ENCODE measurements around the gene BID. TPM values are rescaled to one million over a fixed set of nuclear protein-coding genes. Genes with fewer than 3 reads are reported as not detected.

BID gene
- total RNA-seq, 1 donor from 2014 or later, result 17.9 TPM

GRCh38 chr22:17795661-17796548, 21.6 kb upstream of the BID start:
- Mint-ChIP-seq H3K27ac (no peak overlapping the region), H3K9me3 (no peaks in the 10 kb centered on the region), H3K4me1 (ENCODE audit: low read depth) (peaks cover 5% of the 10 kb centered on the region), H3K27me3 (ENCODE audit: insufficient read depth) (peaks cover 2% of the 10 kb centered on the region), H3K36me3 (ENCODE audit: low read depth) (no peaks in the 10 kb centered on the region), H3K4me3 (no peak overlapping the region)
- intact Hi-C loops (cut with micrococcal nuclease), result no loop called here
- no peak for DNase-seq (ENCODE audit: low spot score)

DNA sequence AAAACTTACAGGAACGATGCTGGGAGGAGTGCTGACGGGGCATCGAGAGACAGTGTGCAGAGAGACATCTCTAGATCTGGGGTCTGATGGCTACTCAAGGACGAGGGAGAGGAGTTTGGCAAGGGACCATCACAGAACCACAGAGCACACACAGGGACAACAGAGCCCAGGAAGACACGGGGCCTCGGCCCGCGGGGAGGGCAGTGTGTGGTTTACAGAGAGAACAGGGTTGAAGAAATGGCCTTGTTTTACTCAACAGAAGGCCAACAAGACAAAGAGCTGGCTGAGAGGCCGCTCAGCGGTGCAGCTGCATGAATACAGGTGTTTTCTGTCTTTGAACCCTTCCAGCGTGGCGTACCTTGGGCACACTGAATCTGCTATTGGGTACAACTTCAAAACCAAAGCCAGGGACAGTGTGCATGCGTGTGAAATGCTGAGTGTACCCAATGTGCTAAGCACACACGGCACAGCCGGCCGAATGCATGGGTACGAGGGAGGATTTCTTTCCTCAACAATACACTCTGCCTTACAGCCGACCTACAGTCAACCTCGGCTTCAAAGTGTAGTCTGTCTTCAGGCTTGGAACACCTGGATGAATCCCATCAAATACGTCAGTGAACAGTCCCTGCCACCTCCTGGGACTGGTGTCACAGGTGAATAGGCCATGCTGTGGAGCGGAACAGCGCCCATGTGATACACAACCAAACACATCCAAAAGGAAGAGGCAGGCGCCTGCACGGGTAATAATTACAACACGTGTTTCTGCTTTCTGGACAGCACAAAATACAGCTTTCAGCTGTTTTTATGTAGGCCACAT, 20.7 kb upstream of the BID start:
- Mint-ChIP-seq H3K27me3 (ENCODE audit: insufficient read depth) (peaks cover 2% of the 10 kb centered on the region), H3K4me3 (no peak overlapping the region), H3K36me3 (ENCODE audit: low read depth) (no peaks in the 10 kb centered on the region), H3K27ac (no peak overlapping the region), H3K9me3 (no peaks in the 10 kb centered on the region), H3K4me1 (ENCODE audit: low read depth) (peaks cover 5% of the 10 kb centered on the region)
- intact Hi-C loops (cut with micrococcal nuclease), result no loop called here
- no peak for DNase-seq (ENCODE audit: low spot score)

DNA sequence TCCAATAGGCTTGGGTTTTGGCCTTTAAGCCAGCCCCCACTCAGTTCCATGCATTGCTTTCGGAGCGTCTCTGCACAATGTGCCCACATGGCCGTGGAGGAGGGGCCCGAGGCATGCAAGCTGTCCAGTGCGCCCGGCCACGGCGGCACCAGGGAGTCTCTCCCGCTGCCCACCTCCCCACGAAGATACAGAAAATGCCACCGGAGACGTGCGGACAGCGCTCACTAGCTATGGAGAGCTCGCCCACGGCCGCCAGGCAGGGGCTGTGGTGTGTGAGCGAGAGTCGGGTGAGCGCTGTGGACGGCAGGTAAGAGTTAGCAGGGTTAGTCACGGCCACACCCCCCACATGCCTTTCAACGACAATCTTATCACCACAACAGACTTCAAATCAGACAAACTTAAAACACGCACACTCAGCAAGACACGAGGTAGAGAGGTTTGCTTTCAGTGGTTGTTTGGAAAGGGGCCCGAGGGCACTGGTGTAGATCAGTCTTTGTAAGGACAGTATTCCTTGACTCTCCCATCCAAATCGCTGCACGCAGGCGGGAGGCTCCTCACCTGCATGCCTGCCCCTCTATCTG, 18.7 kb upstream of the BID start:
- intact Hi-C loops (cut with micrococcal nuclease), result no loop called here
- H3K27me3 Mint-ChIP-seq (ENCODE audit: insufficient read depth), result peaks cover 2% of the 10 kb centered on the region

DNA sequence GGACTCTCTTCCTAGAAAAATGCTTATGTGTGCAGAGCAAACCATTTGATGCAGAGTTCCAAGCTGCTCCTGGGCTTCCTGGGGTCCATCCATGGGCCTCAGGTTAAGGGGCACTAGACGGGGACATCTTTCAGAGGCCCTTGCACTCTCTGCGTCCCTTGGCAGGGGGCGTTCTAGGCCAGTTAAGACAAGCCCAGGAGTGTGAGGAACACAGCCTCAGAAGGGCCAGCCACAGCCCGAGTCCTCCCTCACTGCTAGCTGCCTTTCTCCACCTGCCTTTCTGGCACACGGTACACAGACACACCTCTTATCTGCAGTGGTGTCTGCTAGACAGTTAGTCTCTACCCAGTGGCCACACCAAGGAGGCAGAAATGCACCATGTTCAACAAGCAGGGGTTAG, 18.0 kb upstream of the BID start:
- no peaks in the 10 kb centered on the region for H3K36me3 Mint-ChIP-seq (ENCODE audit: low read depth)
- intact Hi-C loops (cut with micrococcal nuclease), result no loop called here
- no peaks in the 10 kb centered on the region for H3K4me1 Mint-ChIP-seq (ENCODE audit: low read depth)
- H3K27me3 Mint-ChIP-seq (ENCODE audit: insufficient read depth), result peaks cover 2% of the 10 kb centered on the region
- H3K9me3 Mint-ChIP-seq, result no peaks in the 10 kb centered on the region
- no peak overlapping the region for H3K27ac Mint-ChIP-seq
- H3K4me3 Mint-ChIP-seq, result no peak overlapping the region
- no peak for DNase-seq (ENCODE audit: low spot score)

More for the DNA sequence above, 18.7 kb upstream of the BID start:
- peaks cover 1% of the 10 kb centered on the region for H3K4me1 Mint-ChIP-seq (ENCODE audit: low read depth)
- H3K36me3 Mint-ChIP-seq (ENCODE audit: low read depth), result no peaks in the 10 kb centered on the region
- H3K4me3 Mint-ChIP-seq, result no peak overlapping the region
- no peaks in the 10 kb centered on the region for H3K9me3 Mint-ChIP-seq
- DNase-seq (ENCODE audit: low spot score), result no peak
- H3K27ac Mint-ChIP-seq, result no peak overlapping the region

DNA sequence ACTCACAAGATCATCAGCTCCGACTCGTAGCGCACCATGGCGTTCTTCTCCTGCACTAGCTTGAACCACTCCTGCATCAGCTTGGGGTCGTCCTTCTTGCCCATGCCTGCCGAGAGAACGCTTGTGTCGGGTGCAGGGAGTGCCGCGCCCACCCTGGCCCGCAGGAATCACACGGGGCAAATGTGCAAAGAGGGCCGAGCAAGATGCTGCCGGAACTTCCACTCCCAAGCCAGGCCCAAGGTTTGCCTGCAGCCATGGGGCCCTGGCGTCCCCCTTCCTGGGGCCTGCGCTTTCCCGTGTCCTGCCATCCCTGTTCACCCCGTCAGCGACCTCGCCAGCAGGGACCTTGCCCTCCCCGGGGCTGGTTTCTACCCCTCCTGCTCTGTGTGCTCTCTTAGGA, 16.9 kb upstream of the BID start:
- Mint-ChIP-seq H3K36me3 (ENCODE audit: low read depth) (no peaks in the 10 kb centered on the region), H3K4me1 (ENCODE audit: low read depth) (no peaks in the 10 kb centered on the region), H3K9me3 (no peaks in the 10 kb centered on the region), H3K27ac (no peak overlapping the region), H3K4me3 (no peak overlapping the region), H3K27me3 (ENCODE audit: insufficient read depth) (peaks cover 2% of the 10 kb centered on the region)
- no peak for DNase-seq (ENCODE audit: low spot score)
- intact Hi-C loops (cut with micrococcal nuclease), result no loop called here

- intact Hi-C loops (cut with micrococcal nuclease), result no loop called here
- Mint-ChIP-seq H3K9me3 (no peaks in the 10 kb centered on the region), H3K27me3 (ENCODE audit: insufficient read depth) (peaks cover 2% of the 10 kb centered on the region), H3K4me3 (no peak overlapping the region), H3K27ac (no peak overlapping the region), H3K4me1 (ENCODE audit: low read depth) (no peaks in the 10 kb centered on the region), H3K36me3 (ENCODE audit: low read depth) (no peaks in the 10 kb centered on the region)
- no peak for DNase-seq (ENCODE audit: low spot score)
These were observed 15.3 kb upstream of the BID start for GRCh38 chr22:17789379-17790200.

DNA sequence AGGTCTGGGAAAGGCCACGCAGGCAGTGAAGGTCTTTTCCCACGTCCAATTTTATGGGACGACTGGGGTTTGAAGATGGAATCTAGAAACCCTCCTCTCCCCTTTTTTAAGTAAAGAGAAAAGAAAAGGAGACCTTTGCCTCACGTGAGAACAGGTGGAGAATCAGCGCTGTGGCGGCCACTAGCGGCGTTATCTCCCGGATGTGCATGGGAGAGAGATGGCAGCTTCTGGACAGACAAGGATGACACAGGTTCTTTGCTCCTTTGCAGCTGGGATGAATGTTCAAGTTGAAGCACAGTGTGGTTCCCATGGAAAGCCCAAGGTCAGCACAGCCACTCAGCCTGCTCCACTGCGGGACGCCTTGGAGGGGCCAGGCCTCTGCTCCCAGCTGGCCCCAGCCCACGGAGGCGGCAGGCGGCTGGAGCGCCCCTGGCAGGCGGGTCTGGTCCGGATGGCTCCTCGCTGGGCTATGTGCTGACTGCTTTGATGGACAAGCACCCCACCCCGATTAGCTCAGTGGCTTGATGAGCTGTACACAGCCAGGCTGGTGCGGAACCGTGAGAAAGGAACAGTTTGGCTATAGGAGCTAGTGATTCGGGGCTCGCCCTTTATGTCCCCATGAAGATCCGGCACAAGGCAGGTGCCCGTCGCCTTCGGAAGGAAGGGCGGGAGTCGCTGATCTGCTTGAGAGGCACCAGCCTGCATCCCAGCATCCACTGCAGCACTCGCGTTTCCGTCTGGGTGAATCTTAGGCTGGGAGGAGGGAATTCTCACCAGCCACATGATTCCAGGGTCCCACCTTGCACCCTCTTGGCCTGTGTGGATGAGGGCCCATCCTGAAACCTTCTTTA, 14.5 kb upstream of the BID start:
- H3K4me3 Mint-ChIP-seq, result no peak overlapping the region
- intact Hi-C loops (cut with micrococcal nuclease), result no loop called here
- no peaks in the 10 kb centered on the region for H3K36me3 Mint-ChIP-seq (ENCODE audit: low read depth)
- H3K9me3 Mint-ChIP-seq, result no peaks in the 10 kb centered on the region
- H3K4me1 Mint-ChIP-seq (ENCODE audit: low read depth), result no peaks in the 10 kb centered on the region
- H3K27me3 Mint-ChIP-seq (ENCODE audit: insufficient read depth), result peaks cover 3% of the 10 kb centered on the region
- no peak for DNase-seq (ENCODE audit: low spot score)
- no peak overlapping the region for H3K27ac Mint-ChIP-seq

DNA sequence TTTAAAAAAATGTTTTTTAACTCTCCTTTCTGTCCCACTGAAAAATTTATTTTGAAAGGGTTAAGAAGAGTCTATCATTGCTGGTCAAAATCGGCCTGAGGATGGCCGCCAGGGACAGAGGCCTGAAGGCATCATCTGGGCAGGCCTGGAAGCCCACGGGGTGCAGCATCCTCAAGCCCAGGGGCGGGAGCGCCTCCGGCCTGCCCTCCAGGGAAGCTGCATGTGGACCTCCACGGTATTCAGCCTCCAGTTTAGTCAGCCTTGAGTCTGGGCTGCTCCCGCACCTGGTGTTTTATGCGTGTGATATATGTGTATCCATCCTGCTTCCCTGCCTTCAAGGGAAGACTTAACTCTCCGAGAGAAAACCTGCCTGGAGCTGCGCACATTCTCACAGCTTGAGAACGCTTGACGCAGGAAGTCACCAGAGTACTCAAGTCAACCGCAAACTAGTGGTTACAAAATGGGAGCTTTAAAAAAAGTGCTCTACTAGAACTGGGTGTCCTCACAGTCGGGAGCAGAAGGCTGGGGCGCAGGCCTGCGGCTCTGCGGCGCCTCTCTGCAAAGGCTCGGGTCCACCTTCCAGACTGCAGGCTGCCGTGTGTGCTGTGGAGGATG, 13.6 kb upstream of the BID start:
- intact Hi-C loops (cut with micrococcal nuclease), result no loop called here

DNA sequence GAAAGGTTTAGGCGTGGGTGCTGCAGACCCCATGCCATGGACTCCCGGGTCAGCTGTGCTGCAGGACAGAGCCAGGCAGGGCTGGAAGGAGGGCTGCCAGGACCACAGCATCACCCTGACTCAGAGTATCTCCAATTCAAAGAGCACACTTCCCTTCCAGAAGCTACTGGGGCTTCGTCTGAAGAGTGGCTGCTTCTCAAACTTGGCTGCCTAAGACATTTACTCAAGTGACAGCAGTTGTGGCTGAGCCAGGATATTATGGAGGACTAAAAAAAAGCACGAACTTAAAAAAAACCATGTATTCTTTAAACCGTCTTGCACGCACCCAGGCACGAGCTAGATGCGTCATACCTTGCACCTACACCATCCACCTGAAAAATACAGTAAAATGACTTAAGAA, 13.0 kb upstream of the BID start:
- Mint-ChIP-seq H3K27ac (no peak overlapping the region), H3K4me3 (no peak overlapping the region), H3K27me3 (ENCODE audit: insufficient read depth) (peaks cover 2% of the 10 kb centered on the region), H3K36me3 (ENCODE audit: low read depth) (no peaks in the 10 kb centered on the region), H3K9me3 (no peaks in the 10 kb centered on the region), H3K4me1 (ENCODE audit: low read depth) (peaks cover 10% of the 10 kb centered on the region)
- intact Hi-C loops (cut with micrococcal nuclease), result no loop called here
- no peak for DNase-seq (ENCODE audit: low spot score)

More for the DNA sequence above, 13.6 kb upstream of the BID start:
- Mint-ChIP-seq H3K27me3 (ENCODE audit: insufficient read depth) (peaks cover 2% of the 10 kb centered on the region), H3K9me3 (no peaks in the 10 kb centered on the region), H3K36me3 (ENCODE audit: low read depth) (no peaks in the 10 kb centered on the region), H3K4me1 (ENCODE audit: low read depth) (peaks cover 5% of the 10 kb centered on the region), H3K4me3 (no peak overlapping the region), H3K27ac (no peak overlapping the region)
- DNase-seq (ENCODE audit: low spot score), result no peak

GRCh38 chr22:17786435-17787161, 12.3 kb upstream of the BID start:
- peaks cover 2% of the 10 kb centered on the region for H3K27me3 Mint-ChIP-seq (ENCODE audit: insufficient read depth)
- H3K36me3 Mint-ChIP-seq (ENCODE audit: low read depth), result no peaks in the 10 kb centered on the region
- no peaks in the 10 kb centered on the region for H3K9me3 Mint-ChIP-seq
- intact Hi-C loops (cut with micrococcal nuclease), result no loop called here
- peaks cover 13% of the 10 kb centered on the region for H3K4me1 Mint-ChIP-seq (ENCODE audit: low read depth)
- no peak overlapping the region for H3K27ac Mint-ChIP-seq
- DNase-seq (ENCODE audit: low spot score), result no peak
- H3K4me3 Mint-ChIP-seq, result no peak overlapping the region

Measured in activated T-helper 1 cell treated with anti-CD3 and anti-CD28 coated beads, Interleukin-12 subunit alpha, Interleukin-12 subunit beta, Interleukin-2, Interleukin-4 antibody, amounts not matched to agents 30 ng/mL and 10 ng/mL and 1 ng/mL, durations not matched to agents 14 hours and 24 hours and 36 hours (primary cell).